Tibial nerve (tissue), 4 donors: ENCODE results near the gene ATG14. TPM values are rescaled to one million over a fixed set of nuclear protein-coding genes. Genes with fewer than 3 reads are reported as not detected.

Experiments used
- DNase-seq, 2 donors: peaks; one replicate each; pipeline ENCODE4 v3.0.0-alpha.2; 2019; ENCODE audit warnings: low spot score in 2 of 2
- H3K27ac ChIP-seq, 4 donors: fragments of 200-600 bp; sonication (generic) in 3 of 4; one replicate each; pipeline ENCODE4 v1.5.1; 2017 to 2019; ENCODE audit warnings: mild to moderate bottlenecking in 1 of 4
- H3K27me3 ChIP-seq, 2 donors: fragments of 200-600 bp; sonication (generic) in 1 of 2; one replicate each; pipeline versions ENCODE4 v1.5.1 to v1.6.0; 2017 to 2019
- H3K36me3 ChIP-seq, 3 donors: fragments of 200-600 bp; sonication (generic); one replicate each; pipeline ENCODE4 v1.5.1; 2018 to 2019
- H3K4me1 ChIP-seq, 4 donors: fragments of 200-600 bp; sonication (generic) in 3 of 4; one replicate each; pipeline ENCODE4 v1.5.1; 2017 to 2019
- H3K4me3 ChIP-seq, 4 donors: fragments of 200-600 bp; sonication (generic) in 3 of 4; one replicate each; pipeline ENCODE4 v1.5.1; 2017 to 2019; ENCODE audit warnings: mild to moderate bottlenecking in 1 of 4, moderate library complexity in 1 of 4
- H3K9me3 ChIP-seq, 4 donors: fragments of 200-600 bp; sonication (generic) in 3 of 4; one replicate each; pipeline ENCODE4 v1.5.1; 2017 to 2019
- EP300 ChIP-seq, 2 donors: sonication (generic); formaldehyde crosslinking; IDR thresholded peaks; one replicate each; pipeline ENCODE4 v1.6.1; 2017; ENCODE audit warnings: antibody characterized with exemption in 2 of 2, mild to moderate bottlenecking in 1 of 2
- POLR2A ChIP-seq, 2 donors: fragments of 450-650 bp; IDR thresholded peaks; one replicate each; pipeline ENCODE4 v1.6.1; 2017; ENCODE audit warnings: antibody characterized with exemption in 2 of 2, mild to moderate bottlenecking in 2 of 2, moderate library complexity in 2 of 2
- WGBS, 2 donors: methylation state at CpG; one replicate each; pipeline ENCODE4 v1.1.5; 2018; 5-methylcytosine and 5-hydroxymethylcytosine counted together
- total RNA-seq, 4 donors: library from RNA; depleted of rRNA; stranded (reverse); fragments of >200 nt; gene quantifications; one replicate each; pipeline ENCODE4 v1.1.0, GENCODE V29; 2016
- TF ChIP-seq, protein P1 (sequence below), 5 experiments: fragments of 200-600 bp in 3 of 5; fragments of 450-650 bp in 2 of 5; sonication (generic) in 3 of 5; IDR thresholded peaks; one replicate each; pipeline ENCODE4 v1.5.1; 2016 to 2019; ENCODE audit warnings: antibody characterized with exemption in 5 of 5, mild to moderate bottlenecking in 3 of 5, moderate library complexity in 2 of 5

Gene ATG14
- total RNA-seq, 4 donors from 2014 or later: 10.8 to 18.4 (median 14.7) TPM

DNA sequence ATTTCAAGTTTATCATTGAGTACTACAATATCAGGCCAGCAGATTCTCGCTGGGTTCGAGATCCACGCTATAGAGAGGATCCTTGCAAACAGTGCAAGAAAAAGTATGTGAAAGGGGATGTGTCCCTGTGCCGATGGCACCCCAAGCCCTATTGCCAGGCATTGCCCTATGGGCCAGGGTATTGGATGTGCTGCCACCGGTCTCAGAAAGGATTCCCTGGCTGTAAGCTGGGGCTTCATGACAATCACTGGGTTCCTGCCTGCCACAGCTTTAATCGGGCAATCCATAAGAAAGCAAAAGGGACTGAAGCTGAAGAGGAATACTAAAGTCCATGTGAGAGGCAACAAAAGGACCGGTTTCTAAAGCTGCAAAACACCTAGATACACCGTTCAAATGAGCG is 59.4 kb downstream of the ATG14 start:
- TF ChIP-seq, protein P1, sequence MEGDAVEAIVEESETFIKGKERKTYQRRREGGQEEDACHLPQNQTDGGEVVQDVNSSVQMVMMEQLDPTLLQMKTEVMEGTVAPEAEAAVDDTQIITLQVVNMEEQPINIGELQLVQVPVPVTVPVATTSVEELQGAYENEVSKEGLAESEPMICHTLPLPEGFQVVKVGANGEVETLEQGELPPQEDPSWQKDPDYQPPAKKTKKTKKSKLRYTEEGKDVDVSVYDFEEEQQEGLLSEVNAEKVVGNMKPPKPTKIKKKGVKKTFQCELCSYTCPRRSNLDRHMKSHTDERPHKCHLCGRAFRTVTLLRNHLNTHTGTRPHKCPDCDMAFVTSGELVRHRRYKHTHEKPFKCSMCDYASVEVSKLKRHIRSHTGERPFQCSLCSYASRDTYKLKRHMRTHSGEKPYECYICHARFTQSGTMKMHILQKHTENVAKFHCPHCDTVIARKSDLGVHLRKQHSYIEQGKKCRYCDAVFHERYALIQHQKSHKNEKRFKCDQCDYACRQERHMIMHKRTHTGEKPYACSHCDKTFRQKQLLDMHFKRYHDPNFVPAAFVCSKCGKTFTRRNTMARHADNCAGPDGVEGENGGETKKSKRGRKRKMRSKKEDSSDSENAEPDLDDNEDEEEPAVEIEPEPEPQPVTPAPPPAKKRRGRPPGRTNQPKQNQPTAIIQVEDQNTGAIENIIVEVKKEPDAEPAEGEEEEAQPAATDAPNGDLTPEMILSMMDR (IDR thresholded peaks at IDR 0.05): no peak
- TF ChIP-seq EP300 (IDR thresholded peaks at IDR 0.05) (no peak), POLR2A (IDR thresholded peaks at IDR 0.05) (no peak)
- peaks cover 0 to 5% (median 2%) of the 10 kb centered on the region in 4 donors for H3K4me1 ChIP-seq
- 95 to 97% methylated on average over 9 of the region's 9 CpGs for WGBS, 2 donors
- no peak for DNase-seq
- H3K4me3 ChIP-seq: no peak overlapping the region
- peaks cover 0 to 28% (median 0%) of the 10 kb centered on the region in 3 donors for H3K36me3 ChIP-seq
- no peak overlapping the region for H3K27ac ChIP-seq
- no peaks in the 10 kb centered on the region for H3K9me3 ChIP-seq
- H3K27me3 ChIP-seq: no peaks in the 10 kb centered on the region

DNA sequence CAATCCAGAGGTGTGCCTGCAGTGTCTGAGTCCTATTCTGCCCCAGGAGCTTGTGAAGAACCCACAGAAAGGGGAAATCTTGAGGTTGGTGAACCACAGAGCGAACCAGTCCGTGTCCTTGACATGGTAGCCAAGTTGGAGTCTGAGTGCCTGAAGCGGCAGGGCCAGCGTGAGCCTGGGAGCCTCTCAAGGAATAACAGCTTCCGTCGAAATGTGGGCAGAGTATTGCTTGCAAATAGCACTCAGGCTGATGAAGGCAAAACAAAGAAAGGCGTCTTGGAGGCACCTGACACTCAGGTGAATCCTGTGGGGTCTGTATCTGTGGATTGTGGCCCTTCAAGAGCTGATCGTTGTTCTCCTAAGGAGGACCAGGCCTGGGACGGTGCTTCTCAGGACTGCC is 60.5 kb downstream of the ATG14 start:
- Histone ChIP-seq H3K4me3 (no peak overlapping the region), H3K27ac (no peak overlapping the region), H3K27me3 (no peaks in the 10 kb centered on the region), H3K9me3 (no peaks in the 10 kb centered on the region), H3K36me3 (peaks cover 0 to 26% (median 0%) of the 10 kb centered on the region in 3 donors), H3K4me1 (peaks cover 0 to 15% (median 2%) of the 10 kb centered on the region in 4 donors)
- WGBS, 2 donors: 95 to 96% methylated on average over 9 of the region's 9 CpGs
- DNase-seq: no peak
- TF ChIP-seq EP300 (IDR thresholded peaks at IDR 0.05) (no peak), POLR2A (IDR thresholded peaks at IDR 0.05) (no peak)
- TF ChIP-seq, protein P1 (IDR thresholded peaks at IDR 0.05): no peak

DNA sequence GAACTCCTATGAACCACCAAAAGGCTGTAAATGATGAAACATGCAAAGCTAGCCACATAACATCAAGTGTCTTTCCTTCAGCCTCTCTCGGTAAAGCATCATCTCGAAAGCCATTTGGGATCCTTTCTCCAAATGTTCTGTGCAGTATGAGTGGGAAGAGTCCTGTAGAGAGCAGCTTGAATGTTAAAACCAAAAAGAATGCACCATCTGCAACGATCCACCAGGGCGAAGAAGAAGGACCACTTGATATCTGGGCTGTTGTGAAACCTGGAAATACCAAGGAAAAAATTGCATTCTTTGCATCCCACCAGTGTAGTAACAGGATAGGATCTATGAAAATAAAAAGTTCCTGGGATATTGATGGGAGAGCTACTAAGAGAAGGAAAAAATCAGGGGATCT is 61.2 kb downstream of the ATG14 start:
- H3K36me3 ChIP-seq: peaks cover 0 to 26% (median 0%) of the 10 kb centered on the region in 3 donors
- H3K4me1 ChIP-seq: peaks cover 0 to 18% (median 2%) of the 10 kb centered on the region in 4 donors
- no peaks in the 10 kb centered on the region for H3K27me3 ChIP-seq
- no peak overlapping the region for H3K27ac ChIP-seq
- 97 to 99% methylated on average over 4 of the region's 4 CpGs for WGBS, 2 donors
- H3K9me3 ChIP-seq: no peaks in the 10 kb centered on the region
- no peak overlapping the region for H3K4me3 ChIP-seq
- no peak for DNase-seq
- TF ChIP-seq POLR2A (IDR thresholded peaks at IDR 0.05) (no peak), EP300 (IDR thresholded peaks at IDR 0.05) (no peak)
- TF ChIP-seq, protein P1 (IDR thresholded peaks at IDR 0.05): no peak

DNA sequence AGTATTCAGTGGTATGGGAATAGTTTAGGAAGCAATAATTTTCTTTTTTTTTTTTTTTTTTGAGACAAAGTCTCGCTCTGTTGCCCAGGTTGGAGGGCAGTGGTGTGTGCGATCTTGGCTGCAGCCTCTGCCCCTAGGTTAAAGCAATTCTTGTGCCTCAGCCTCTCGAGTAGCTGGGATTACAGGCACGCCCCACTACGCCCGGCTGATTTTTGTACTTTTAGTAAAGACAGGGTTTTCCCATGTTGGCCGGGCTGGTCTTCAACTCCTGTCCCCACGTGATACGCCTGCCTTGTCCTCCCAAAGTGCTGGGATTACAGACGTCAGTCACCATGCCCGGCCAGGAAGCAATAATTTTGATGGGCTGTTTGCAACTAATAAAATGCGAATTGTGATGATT is 62.1 kb downstream of the ATG14 start:
- no peak overlapping the region for H3K4me3 ChIP-seq
- H3K9me3 ChIP-seq: no peaks in the 10 kb centered on the region
- TF ChIP-seq POLR2A (IDR thresholded peaks at IDR 0.05) (no peak), EP300 (IDR thresholded peaks at IDR 0.05) (no peak)
- TF ChIP-seq, protein P1 (IDR thresholded peaks at IDR 0.05): no peak
- H3K27me3 ChIP-seq: no peaks in the 10 kb centered on the region
- H3K27ac ChIP-seq: no peak overlapping the region
- 44 to 64% methylated on average over 12 of the region's 12 CpGs for WGBS, 2 donors
- H3K4me1 ChIP-seq: peaks cover 0 to 18% (median 2%) of the 10 kb centered on the region in 4 donors
- no peak for DNase-seq
- H3K36me3 ChIP-seq: peaks cover 0 to 26% (median 0%) of the 10 kb centered on the region in 3 donors

DNA sequence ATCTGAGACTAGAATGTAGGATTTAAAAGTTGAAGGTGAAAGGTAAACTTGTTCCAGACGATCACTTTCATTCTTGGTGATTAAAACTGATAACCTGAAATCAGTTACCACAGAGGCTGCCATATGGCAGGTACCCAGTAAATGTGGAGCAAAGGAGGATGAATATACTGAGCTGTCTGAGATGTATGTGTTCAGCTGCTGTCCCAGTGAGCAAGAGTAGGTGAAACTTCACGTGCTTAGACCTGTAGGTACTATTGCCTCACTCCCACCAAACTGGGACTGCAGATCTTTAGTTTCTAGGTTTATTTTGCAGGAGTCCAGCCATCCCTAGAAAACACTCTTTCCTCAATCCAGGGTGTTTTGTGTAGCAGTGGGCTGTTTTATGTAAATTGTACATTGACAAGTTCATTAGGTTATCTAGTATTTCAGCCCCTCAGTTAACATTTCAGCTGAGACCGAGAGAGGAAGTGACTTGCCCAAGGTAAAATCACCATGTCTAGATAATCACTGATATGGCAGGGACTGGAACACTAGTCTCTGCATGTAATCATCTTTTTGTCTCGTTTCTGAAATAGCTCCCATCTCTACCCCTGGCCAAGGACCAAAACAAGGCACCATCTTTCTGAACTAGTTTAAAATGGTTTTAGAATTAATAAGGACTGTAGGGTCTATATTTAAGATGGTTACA is 62.7 kb downstream of the ATG14 start:
- H3K9me3 ChIP-seq: no peaks in the 10 kb centered on the region
- peaks cover 0 to 18% (median 2%) of the 10 kb centered on the region in 4 donors for H3K4me1 ChIP-seq
- no peak for TF ChIP-seq EP300 (IDR thresholded peaks at IDR 0.05)
- TF ChIP-seq POLR2A (IDR thresholded peaks at IDR 0.05): no peak
- TF ChIP-seq, protein P1 (IDR thresholded peaks at IDR 0.05): no peak
- 80% methylated on average over 4 of the region's 4 CpGs for WGBS, 2 donors
- H3K4me3 ChIP-seq: no peak overlapping the region
- no peak overlapping the region for H3K27ac ChIP-seq
- H3K27me3 ChIP-seq: no peaks in the 10 kb centered on the region
- DNase-seq: no peak
- H3K36me3 ChIP-seq: peaks cover 0 to 26% (median 0%) of the 10 kb centered on the region in 3 donors
